ENCODE data around the gene NINL. TPM values are rescaled to one million over a fixed set of nuclear protein-coding genes. Genes with fewer than 3 reads are reported as not detected.

NINL gene
- total and polyA plus RNA-seq, 12 donors = 1.3 to 17.9 (median 3.8) TPM

- no peak overlapping the region for H3K4me3 ChIP-seq
- H3K36me3 ChIP-seq = no peaks in the 10 kb centered on the region
- DNase-seq (no peak), ATAC-seq (no peak)
- H3K27me3 ChIP-seq = no peaks in the 10 kb centered on the region
- TF ChIP-seq CTCF (IDR thresholded peaks at IDR 0.05) = no peak
- H3K27ac ChIP-seq = no peak overlapping the region
- intact Hi-C loops (cut with DNase I) = loop anchor here in 2 of 10 donors (5.0 to 10.0 kb wide), 2 partner anchors 50 to 78 kb away; partner anchors contain the start of gene NANP (in 1 of the 2)
- no peaks in the 10 kb centered on the region for H3K9me3 ChIP-seq
- H3K4me1 ChIP-seq = peaks cover 0 to 5% (median 0%) of the 10 kb centered on the region in 9 donors
- 70 to 75% methylated on average over 4 of the region's 4 CpGs for WGBS, 2 donors
These were observed 38.3 kb downstream of the NINL start for GRCh38 chr20:25547063-25547462.

GRCh38 chr20:25546048-25546447 is 39.3 kb downstream of the NINL start:
- 88 to 89% methylated on average over 4 of the region's 4 CpGs for WGBS, 2 donors

GRCh38 chr20:25545171-25545570 is 40.2 kb downstream of the NINL start:
- no peaks in the 10 kb centered on the region for H3K27me3 ChIP-seq
- peaks cover 0 to 14% (median 5%) of the 10 kb centered on the region in 9 donors for H3K4me1 ChIP-seq
- ATAC-seq (no peak), DNase-seq (no peak)
- no peak overlapping the region for H3K4me3 ChIP-seq
- H3K27ac ChIP-seq = no peak overlapping the region
- H3K9me3 ChIP-seq = no peaks in the 10 kb centered on the region
- intact Hi-C loops (cut with DNase I) = loop anchor here in 2 of 10 donors (5.0 to 10.0 kb wide), 2 partner anchors 52 to 80 kb away; partner anchors contain the start of gene NANP (in 1 of the 2)
- TF ChIP-seq CTCF (IDR thresholded peaks at IDR 0.05) = no peak
- no peaks in the 10 kb centered on the region for H3K36me3 ChIP-seq
- 78 to 79% methylated on average over 3 of the region's 3 CpGs for WGBS, 2 donors

More at GRCh38 chr20:25546048-25546447, 39.3 kb downstream of the NINL start:
- no peak overlapping the region for H3K27ac ChIP-seq
- peaks cover 0 to 9% (median 0%) of the 10 kb centered on the region in 9 donors for H3K4me1 ChIP-seq
- ATAC-seq (no peak), DNase-seq (no peak)
- H3K9me3 ChIP-seq = no peaks in the 10 kb centered on the region
- no peaks in the 10 kb centered on the region for H3K36me3 ChIP-seq
- TF ChIP-seq CTCF (IDR thresholded peaks at IDR 0.05) = no peak
- no peak overlapping the region for H3K4me3 ChIP-seq
- no peaks in the 10 kb centered on the region for H3K27me3 ChIP-seq
- intact Hi-C loops (cut with DNase I) = loop anchor here in 2 of 10 donors (5.0 to 10.0 kb wide), 2 partner anchors 51 to 79 kb away; partner anchors contain the start of gene NANP (in 1 of the 2)

- Histone ChIP-seq H3K4me3 (no peak overlapping the region), H3K27me3 (no peaks in the 10 kb centered on the region), H3K9me3 (no peaks in the 10 kb centered on the region), H3K36me3 (no peaks in the 10 kb centered on the region), H3K4me1 (peaks cover 0 to 14% (median 5%) of the 10 kb centered on the region in 9 donors), H3K27ac (no peak overlapping the region)
- intact Hi-C loops (cut with DNase I) = loop anchor here in 2 of 10 donors (5.0 to 10.0 kb wide), 2 partner anchors 53 to 80 kb away; partner anchors contain the start of gene NANP (in 1 of the 2)
- WGBS, 2 donors = 75 to 77% methylated on average over 1 of the region's 1 CpG
- DNase-seq = no peak
- no peak for ATAC-seq
- no peak for TF ChIP-seq CTCF (IDR thresholded peaks at IDR 0.05)
These were observed 40.6 kb downstream of the NINL start for GRCh38 chr20:25544734-25545133.

All from heart right ventricle (tissue), 16 donors.